SK-N-SH (cell line): ENCODE results near the gene C20orf204. TPM values are rescaled to one million over a fixed set of nuclear protein-coding genes. Genes with fewer than 3 reads are reported as not detected.

Experiments used
- CTCF ChIA-PET: fragments of 300-600, 350-600 bp; formaldehyde crosslinking; extraction: SDS; loops from one replicate; lab custom pipeline; 2021; lab: Yijun Ruan, JAX
- POLR2A ChIA-PET: fragments of 350-600 bp; sonication (Branson Sonifier 250); formaldehyde crosslinking; extraction: SDS; loops from one replicate; lab custom pipeline; 2020; ENCODE audit warnings: antibody characterized with exemption, inconsistent platforms; lab: Yijun Ruan, JAX
- DNase-seq: peaks from one replicate; pipeline ENCODE4 v3.0.0; 2012
- H2AFZ ChIP-seq: fragments of 200-600 bp; sonication (generic); 2 replicates; pipeline ENCODE4 v1.8.1; 2016; ENCODE audit warnings: antibody characterized with exemption, mild to moderate bottlenecking, low read depth
- H3F3A ChIP-seq: fragments of 200-600 bp; sonication (generic); replicated peaks from 2 replicates; pipeline ENCODE3; 2016; ENCODE audit warnings: antibody characterized with exemption, mild to moderate bottlenecking; ENCODE audit not compliant: insufficient read depth
- H3K27ac ChIP-seq, 2 experiments: fragments of 200-500 bp in 1 of 2; fragments of 200-600 bp in 1 of 2; sonication (Bioruptor generic) in 1 of 2; sonication (generic), shearing (Covaris generic) in 1 of 2; 2 replicates each; pipeline versions ENCODE4 v1.5.1 to v1.6.1; 2014 to 2016; ENCODE audit warnings: low read depth in 2 of 2, inconsistent platforms in 1 of 2, low read length in 1 of 2, mild to moderate bottlenecking in 1 of 2, mixed read lengths in 1 of 2
- H3K27me3 ChIP-seq: fragments of 200-600 bp; sonication (generic), shearing (Covaris generic); 2 replicates; pipeline ENCODE4 v1.6.1; 2016; ENCODE audit warnings: mixed run types; ENCODE audit not compliant: insufficient read depth
- H3K36me3 ChIP-seq, 2 experiments: fragments of 200-500 bp in 1 of 2; fragments of 200-600 bp in 1 of 2; sonication (Bioruptor generic) in 1 of 2; sonication (generic) in 1 of 2; replicated peaks in 1 of 2; 2 replicates each; pipeline versions ENCODE3 to v1.5.1; 2014 to 2016; ENCODE audit warnings: low read length in 1 of 2, mild to moderate bottlenecking in 1 of 2; ENCODE audit not compliant: insufficient read depth in 2 of 2, control insufficient read depth in 1 of 2
- H3K4me1 ChIP-seq, 2 experiments: fragments of 200-500 bp in 1 of 2; fragments of 200-600 bp in 1 of 2; sonication (Bioruptor generic) in 1 of 2; sonication (generic), shearing (Covaris generic) in 1 of 2; 2 replicates each; pipeline versions ENCODE4 v1.5.1 to v1.6.1; 2014 to 2016; ENCODE audit warnings: low read depth in 1 of 2, low read length in 1 of 2, mixed run types in 1 of 2; ENCODE audit not compliant: insufficient read depth in 2 of 2, control insufficient read depth in 1 of 2
- H3K4me2 ChIP-seq: fragments of 200-600 bp; sonication (generic), shearing (Covaris generic); 2 replicates; pipeline ENCODE4 v1.6.1; 2017; ENCODE audit warnings: mixed run types
- H3K4me3 ChIP-seq, 2 experiments: fragments of 200-500 bp in 1 of 2; fragments of 200-600 bp in 1 of 2; sonication (Bioruptor generic) in 1 of 2; sonication (generic), shearing (Covaris generic) in 1 of 2; 2 replicates each; pipeline versions ENCODE4 v1.5.1 to v1.8.1; 2014 to 2016; ENCODE audit warnings: low read depth in 2 of 2, inconsistent platforms in 1 of 2, low read length in 1 of 2, mild to moderate bottlenecking in 1 of 2, mixed read lengths in 1 of 2, moderate library complexity in 1 of 2
- H3K79me2 ChIP-seq: fragments of 200-600 bp; sonication (generic); 2 replicates; pipeline ENCODE4 v1.8.1; 2017; ENCODE audit warnings: mild to moderate bottlenecking; ENCODE audit not compliant: insufficient read depth
- H3K9ac ChIP-seq: fragments of 200-600 bp; sonication (generic); 2 replicates; pipeline ENCODE4 v1.6.1; 2017; ENCODE audit warnings: mixed run types
- H3K9me2 ChIP-seq: fragments of 200-600 bp; sonication (generic); 2 replicates; pipeline ENCODE4 v1.6.1; 2017; ENCODE audit warnings: mixed run types
- H3K9me3 ChIP-seq: fragments of 200-600 bp; sonication (generic); 2 replicates; pipeline ENCODE4 v1.6.1; 2017; ENCODE audit warnings: mixed run types, mild to moderate bottlenecking, moderate library complexity
- H4K20me1 ChIP-seq: fragments of 200-600 bp; sonication (generic); 2 replicates; pipeline ENCODE4 v1.6.1; 2017; ENCODE audit warnings: mild to moderate bottlenecking, mixed run types; ENCODE audit not compliant: insufficient read depth
- CTCF ChIP-seq: fragments of 200-600 bp; sonication (generic); IDR thresholded peaks from 2 replicates; pipeline ENCODE4 v1.6.1; 2017; ENCODE audit warnings: antibody characterized with exemption, mild to moderate bottlenecking, moderate library complexity
- ELF1 ChIP-seq: IDR thresholded peaks from 2 replicates; pipeline ENCODE4 v1.4.0; 2012
- EZH2phosphoT487 ChIP-seq: fragments of 200-600 bp; sonication (generic); IDR thresholded peaks from 2 replicates; pipeline ENCODE4 v1.6.1; 2017; ENCODE audit warnings: low read depth, mixed run types, mild to moderate bottlenecking, antibody characterized with exemption, moderate library complexity, borderline replicate concordance
- FOSL2 ChIP-seq: IDR thresholded peaks from 2 replicates; pipeline ENCODE4 v1.4.0; 2012; ENCODE audit warnings: low read depth, mild to moderate bottlenecking, moderate library complexity, borderline replicate concordance
- GABPA ChIP-seq: IDR thresholded peaks from 2 replicates; pipeline ENCODE4 v1.4.0; 2012; ENCODE audit warnings: low read depth, mild to moderate bottlenecking
- IRF3 ChIP-seq: fragments of 150-350 bp; IDR thresholded peaks from 2 replicates; pipeline ENCODE4 v1.6.1; 2016; ENCODE audit warnings: mild to moderate bottlenecking, low read depth, low read length
- MEF2A ChIP-seq: IDR thresholded peaks from 2 replicates; pipeline ENCODE4 v1.4.0; 2012; ENCODE audit warnings: low read depth, borderline replicate concordance
- PBX3 ChIP-seq: IDR thresholded peaks from 2 replicates; pipeline ENCODE4; 2012
- REST ChIP-seq: IDR thresholded peaks from 2 replicates; pipeline ENCODE4 v1.6.1; 2012; ENCODE audit warnings: mild to moderate bottlenecking, low read depth, low read length, moderate library complexity
- SMC3 ChIP-seq: IDR thresholded peaks from 2 replicates; pipeline ENCODE4 v1.6.1; 2012; ENCODE audit warnings: low read depth, low read length, improper control_type of control experiment
- TCF12 ChIP-seq: IDR thresholded peaks from 2 replicates; pipeline ENCODE4 v1.4.0; 2012
- USF2 ChIP-seq: fragments of 150-350 bp; IDR thresholded peaks from 2 replicates; pipeline ENCODE4 v1.6.1; 2017; ENCODE audit warnings: antibody characterized with exemption, low read length, low read depth, borderline replicate concordance
- YY1 ChIP-seq: IDR thresholded peaks from 2 replicates; pipeline ENCODE4 v1.4.0; 2012; ENCODE audit warnings: low read depth, mild to moderate bottlenecking
- WGBS: methylation state at CpG from one replicate; pipeline ENCODE4 v1.1.6; 2017; ENCODE audit warnings: low lambda C conversion rate; 5-methylcytosine and 5-hydroxymethylcytosine counted together
- polyA plus RNA-seq, 3 experiments: library from polyadenylated mRNA; depleted of rRNA; stranded (reverse); fragments of >200 nt; gene quantifications; 2 replicates each; pipeline ENCODE4 v1.2.3, GENCODE V29; 2012

The C20orf204 gene
- polyA plus RNA-seq, 1 of the 3 experiments (the other 2 are of a cell fraction), result 0.21 TPM

- no peak for TF ChIP-seq MEF2A
- TF ChIP-seq FOSL2, result no peak
These were observed 15.8 kb downstream of the C20orf204 start (continued) for GRCh38 chr20:64051561-64052325.

- Histone ChIP-seq H3K27me3 (peaks cover 17% of the 10 kb centered on the region), H3K36me3 (no peaks in the 10 kb centered on the region), H3K4me3 (no peak overlapping the region), H3K4me1 (peaks cover 0 to 7% of the 10 kb centered on the region in 2 experiments; a peak in 1 of 4 replicates), H3K9me2 (no peaks in the 10 kb centered on the region), H3K27ac (no peak overlapping the region), H3F3A (no peaks in the 10 kb centered on the region), H4K20me1 (no peaks in the 10 kb centered on the region), H3K4me2 (no peak overlapping the region), H3K79me2 (no peaks in the 10 kb centered on the region), H3K9me3 (no peaks in the 10 kb centered on the region), H2AFZ (no peak overlapping the region), H3K9ac (no peak overlapping the region)
- WGBS, result no CpG with 5 or more reads among the region's 10 CpGs
- TF ChIP-seq TCF12, result no peak
- TF ChIP-seq REST, result no peak
- no peak for TF ChIP-seq GABPA
- TF ChIP-seq CTCF, result no peak
- no peak for TF ChIP-seq ELF1
- no peak for TF ChIP-seq MEF2A
- TF ChIP-seq IRF3, result no peak
- TF ChIP-seq EZH2phosphoT487, result no peak
- TF ChIP-seq PBX3, result no peak
- no peak for TF ChIP-seq USF2
- no peak for TF ChIP-seq SMC3
- no peak for TF ChIP-seq YY1
- no peak for DNase-seq
- ChIA-PET CTCF (interaction anchor here (0.6 to 7.8 kb wide), 8 partner anchors 10 to 79 kb away, joined by 3 to 85 read pairs (median 4); partner anchors contain the start of genes C20orf204 and TCEA2), POLR2A (no interaction called here)
These were observed 16.3 kb downstream of the C20orf204 start for GRCh38 chr20:64052326-64052722.
